K562 (cell line): ENCODE results near the gene ZFP92. TPM values are rescaled to one million over a fixed set of nuclear protein-coding genes. Genes with fewer than 3 reads are reported as not detected.
A peak's percentile ranks its signal among the peaks of the same experiment; 100 is the strongest.

Experiments used
- COPS2 ChIP-seq: fragments of 450-650 bp; conservative IDR thresholded peaks from 2 replicates; pipeline ENCODE4 v1.6.1; 2016; ENCODE audit warnings: mild to moderate bottlenecking, moderate library complexity
- CREBBP ChIP-seq: IDR thresholded peaks from one replicate; pipeline ENCODE4 v1.6.1; 2012; ENCODE audit warnings: low read depth, mild to moderate bottlenecking, control low read depth, inconsistent platforms, low read length
- DMBX1 ChIP-seq: fragments of 250-450 bp; sonication (Bioruptor Pico); IDR thresholded peaks from 2 replicates; pipeline ENCODE4 v1.8.0; 2022; ENCODE audit warnings: inconsistent platforms, mild to moderate bottlenecking, moderate library complexity, borderline replicate concordance
- IRF1 ChIP-seq: sonication (generic); formaldehyde crosslinking; IDR thresholded peaks from 2 replicates; pipeline ENCODE4 v1.8.0; 2022; ENCODE audit warnings: missing genetic modification reagents, mild to moderate bottlenecking, borderline replicate concordance
- NFE2 ChIP-seq: IDR thresholded peaks from 2 replicates; pipeline ENCODE4 v1.6.1; 2014; ENCODE audit warnings: antibody characterized with exemption, low read depth
- NONO ChIP-seq, 2 experiments: fragments of 200-400 bp in 1 of 2; fragments of 450-650 bp in 1 of 2; formaldehyde crosslinking in 1 of 2; IDR thresholded peaks; 2 replicates each; pipeline ENCODE4 v1.6.1; 2017; ENCODE audit warnings: low read depth in 2 of 2, mild to moderate bottlenecking in 2 of 2, moderate library complexity in 2 of 2, low read length in 1 of 2
- POU5F1 ChIP-seq: fragments of 150-350 bp; IDR thresholded peaks from 2 replicates; pipeline ENCODE4 v1.6.1; 2014; ENCODE audit warnings: borderline replicate concordance, low read length, low read depth, mild to moderate bottlenecking; ENCODE audit not compliant: partially characterized antibody
- SIX5 ChIP-seq, 2 experiments: IDR thresholded peaks; 2 replicates each; pipeline ENCODE4 v1.6.1; 2011; ENCODE audit warnings: low read length in 2 of 2, borderline replicate concordance in 1 of 2, low read depth in 1 of 2, mild to moderate bottlenecking in 1 of 2, moderate library complexity in 1 of 2; ENCODE audit not compliant: insufficient read depth in 1 of 2
- TAF7 ChIP-seq: fragments of 450-650 bp; IDR thresholded peaks from 2 replicates; pipeline ENCODE4 v1.6.1; 2016; ENCODE audit warnings: missing genetic modification characterization, missing compliant biosample characterization
- ZC3H4 ChIP-seq: sonication (generic); formaldehyde crosslinking; IDR thresholded peaks from 2 replicates; pipeline ENCODE4 v1.9.0; 2021; ENCODE audit warnings: missing genetic modification reagents, borderline replicate concordance
- ZKSCAN3 ChIP-seq: fragments of 250-450 bp; sonication (Bioruptor Pico); IDR thresholded peaks from 2 replicates; pipeline ENCODE4 v1.4.0; 2020
- ZNF23 ChIP-seq: fragments of 250-450 bp; sonication (Bioruptor Pico); IDR thresholded peaks from 2 replicates; pipeline ENCODE4 v1.4.0; 2020; ENCODE audit warnings: mild to moderate bottlenecking
- ZNF407 ChIP-seq: fragments of 450-650 bp; IDR thresholded peaks from 2 replicates; pipeline ENCODE4 v1.6.1; 2016; ENCODE audit warnings: low read depth
- ZNF512 ChIP-seq: IDR thresholded peaks from 2 replicates; pipeline ENCODE4 v1.6.1; 2016; ENCODE audit warnings: missing genetic modification characterization, missing compliant biosample characterization
- ZNF589 ChIP-seq: fragments of 200-800 bp; sonication (Bioruptor generic); IDR thresholded peaks from 2 replicates; pipeline ENCODE4 v1.6.1; 2016; ENCODE audit warnings: low read depth, missing genetic modification characterization, missing compliant biosample characterization
- ZNF79 ChIP-seq: fragments of 250-450 bp; sonication (Bioruptor Pico); IDR thresholded peaks from 2 replicates; pipeline ENCODE4 v1.4.0; 2020; ENCODE audit warnings: low read depth, mild to moderate bottlenecking, moderate library complexity
- polyA plus RNA-seq, 8 experiments: library from polyadenylated mRNA; depleted of rRNA in 4 of 8; stranded (reverse) in 5 of 8; unstranded in 3 of 8; fragments of >200 nt; fragmentation: Nextera tagmentation in 2 of 8; fragmentation: Illumina TruSeq in 1 of 8; extraction: Ambion mirVana in 2 of 8; extraction: Trizol in 1 of 8; gene quantifications; 2 replicates each; pipeline versions ENCODE4 v1.2.1 to v1.2.3, GENCODE V29; 2011 to 2014; ENCODE audit warnings: inconsistent platforms in 1 of 8, missing spikeins in 1 of 8
- total RNA-seq, 7 experiments: library from RNA; depleted of rRNA in 6 of 7; stranded (reverse); fragments of >200 nt in 6 of 7; fragmentation: Illumina TruSeq in 2 of 7; extraction: Trizol in 2 of 7; gene quantifications; 2 replicates each; pipeline versions ENCODE4 v1.2.1 to v1.2.3, GENCODE V29; 2011 to 2021; ENCODE audit warnings: low replicate concordance in 1 of 7

The ZFP92 gene
- total and polyA plus RNA-seq, 9 of the 15 experiments (the other 6 are each of a cell fraction or from before 2014, with no cell fraction given) = 0.32 to 3.3 (median 1.8) TPM

GRCh38 chrX:153381684-153382532 is 29.4 kb upstream of the ZFP92 start (continued):
- TF ChIP-seq ZNF23 (CRISPR knock-in tag) (no peak), ZNF512 (no peak), POU5F1 (no peak), NONO (IDR thresholded peaks at IDR 0.05; ENCODE audit: low read depth in 2 of 2, low read length in 1 of 2) (no peak), ZKSCAN3 (CRISPR knock-in tag) (no peak), CREBBP (no peak), TAF7 (tag) (no peak), ZNF407 (no peak), DMBX1 (no peak), ZNF589 (CRISPR knock-in tag) (no peak; the same call in 1 of the 2 replicates), ZNF79 (CRISPR knock-in tag) (no peak), NFE2 (peak; percentile 40; the same call in 1 of the 2 replicates), COPS2 (no peak), SIX5 (IDR thresholded peaks at IDR 0.05; ENCODE audit: borderline replicate concordance in 1 of 2, insufficient read depth in 1 of 2, low read depth in 1 of 2, low read length in 2 of 2) (no peak), IRF1 (CRISPR knock-in tag) (no peak), ZC3H4 (CRISPR knock-in tag) (no peak)
